OCI-M2 (cell line): ENCODE results near the gene CPNE1.

Experiments
- DNase-seq: peaks from one replicate; lab custom pipeline; 2025; ENCODE audit not compliant: unreplicated experiment; lab: John Stamatoyannopoulos, UW

CPNE1 gene

DNA sequence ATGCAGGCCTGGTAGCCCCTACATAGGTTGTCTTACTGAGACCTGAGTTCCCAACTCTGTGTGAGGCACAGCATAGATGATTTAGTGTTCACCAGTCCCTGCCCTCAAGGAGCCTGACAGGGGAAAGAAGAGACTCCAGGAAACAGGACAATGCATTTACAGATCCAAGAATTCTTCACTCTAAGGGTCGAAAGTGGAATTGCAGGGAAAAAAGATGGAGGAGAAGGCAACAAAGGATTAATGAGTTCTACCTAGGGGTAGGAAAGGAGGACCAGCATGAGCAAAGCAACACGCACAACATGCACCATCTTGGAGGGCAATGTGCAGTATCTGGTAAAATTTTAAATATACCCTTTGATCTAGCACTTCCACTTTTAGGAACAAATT is 43.1 kb downstream of the CPNE1 start:
- DNase-seq, result no peak

DNA sequence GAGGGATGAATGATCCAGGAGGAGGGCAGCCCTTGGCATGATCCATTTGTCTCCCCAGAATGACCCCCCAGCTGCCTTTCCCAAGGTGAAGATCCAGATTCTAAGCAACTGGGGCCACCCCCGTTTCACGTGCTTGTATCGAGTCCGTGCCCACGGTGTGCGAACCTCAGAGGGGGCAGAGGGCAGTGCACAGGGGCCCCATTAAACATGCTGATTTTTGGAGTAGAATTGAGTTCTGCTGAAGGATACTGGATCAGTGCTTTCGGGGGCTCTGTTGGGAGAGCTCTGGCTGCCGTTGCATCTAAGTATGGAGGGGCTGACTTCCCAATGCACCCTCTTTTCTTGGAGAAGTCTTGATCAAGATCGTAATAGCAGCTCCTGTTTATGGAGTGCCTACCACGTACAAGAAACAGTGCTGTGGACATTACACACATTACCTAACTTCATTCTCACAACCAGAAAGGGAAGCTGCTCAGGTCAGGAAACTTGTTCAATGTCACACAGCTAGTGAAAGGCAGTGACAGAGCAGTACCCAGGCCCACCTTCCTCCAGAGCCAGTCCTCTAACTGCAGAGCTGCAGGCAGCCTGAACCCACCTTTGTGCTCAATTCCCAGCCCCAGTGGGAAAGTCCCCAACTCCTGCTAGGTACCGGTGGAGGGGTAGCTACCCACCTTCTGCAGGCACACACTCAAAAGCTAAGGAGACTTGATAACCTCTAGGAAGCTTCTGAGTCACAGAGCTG is 43.7 kb downstream of the CPNE1 start:
- DNase-seq, result no peak

DNA sequence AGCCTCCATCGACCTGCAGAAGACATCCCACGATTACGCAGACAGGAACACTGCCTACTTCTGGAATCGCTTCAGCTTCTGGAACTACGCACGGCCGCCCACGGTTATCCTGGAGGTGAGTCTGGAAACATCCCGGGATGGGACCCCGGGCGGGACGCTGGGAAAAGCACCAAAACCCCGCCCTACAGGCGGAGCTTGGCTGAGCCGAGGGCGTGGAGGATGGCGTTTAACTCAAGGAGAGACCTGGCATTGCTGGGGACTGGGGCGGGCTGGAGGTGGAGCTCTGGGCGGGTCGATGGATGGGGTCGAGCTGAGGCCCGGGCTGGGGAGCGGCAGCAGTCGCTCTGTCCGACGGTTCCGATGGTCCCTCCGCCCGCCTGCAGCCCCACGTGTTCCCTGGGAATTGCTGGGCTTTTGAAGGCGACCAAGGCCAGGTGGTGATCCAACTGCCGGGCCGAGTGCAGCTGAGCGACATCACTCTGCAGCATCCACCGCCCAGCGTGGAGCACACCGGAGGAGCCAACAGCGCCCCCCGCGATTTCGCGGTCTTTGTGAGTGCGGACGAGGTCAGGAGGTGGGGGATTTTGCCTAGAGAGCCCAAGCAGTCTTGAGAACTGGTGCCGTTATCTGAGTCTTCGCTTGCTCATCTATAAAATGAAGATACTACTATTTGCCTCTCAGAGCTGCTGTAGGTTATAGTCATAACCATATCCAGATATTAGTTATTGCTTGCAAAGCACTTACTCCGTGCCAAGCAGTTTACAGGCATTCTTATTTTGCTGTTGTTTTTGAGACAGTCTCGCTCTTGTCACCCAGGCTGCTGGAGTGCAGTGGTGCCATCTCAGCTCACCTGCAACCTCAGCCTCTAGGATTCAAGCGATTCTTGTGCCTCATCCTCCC is 45.3 kb downstream of the CPNE1 start:
- DNase-seq, result no peak

DNA sequence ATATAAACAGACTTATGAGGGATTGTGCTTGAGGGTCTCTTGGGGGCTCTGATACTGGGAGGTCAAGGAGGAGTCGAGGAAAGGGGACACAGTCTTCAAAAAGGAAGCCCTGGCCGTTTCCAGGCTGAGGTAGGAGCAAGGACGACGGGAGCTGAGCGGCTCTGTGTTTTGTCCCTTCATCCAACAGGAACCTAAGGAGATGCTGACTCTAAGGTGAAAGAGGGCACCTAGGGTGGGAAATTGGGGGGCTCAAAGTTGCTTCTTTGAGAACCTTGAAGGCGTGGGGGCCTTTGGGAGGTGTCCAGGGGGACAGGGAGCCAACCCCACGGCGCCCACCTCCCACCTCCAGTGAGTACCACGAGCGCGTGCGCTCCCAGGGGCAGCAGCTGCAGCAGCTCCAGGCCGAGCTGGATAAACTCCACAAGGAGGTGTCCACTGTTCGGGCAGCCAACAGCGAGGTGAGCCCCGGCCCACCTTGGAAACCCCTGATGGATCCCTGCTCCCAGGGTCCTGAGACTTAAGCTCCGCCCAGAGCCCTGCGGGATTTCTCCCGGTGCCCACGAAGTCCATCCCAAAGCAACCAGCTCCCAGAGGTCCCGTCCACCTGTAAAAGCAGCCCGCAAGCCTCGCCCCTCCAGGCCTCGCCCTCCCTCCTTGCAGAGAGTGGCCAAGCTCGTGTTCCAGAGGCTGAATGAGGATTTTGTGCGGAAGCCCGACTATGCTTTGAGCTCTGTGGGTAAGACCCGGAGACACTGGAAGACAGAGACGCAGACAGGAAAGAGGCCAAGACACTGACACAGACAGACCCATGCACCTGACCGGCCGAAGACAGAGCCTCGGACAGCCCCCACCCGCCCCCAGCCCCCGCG is 46.2 kb downstream of the CPNE1 start:
- no peak for DNase-seq

DNA sequence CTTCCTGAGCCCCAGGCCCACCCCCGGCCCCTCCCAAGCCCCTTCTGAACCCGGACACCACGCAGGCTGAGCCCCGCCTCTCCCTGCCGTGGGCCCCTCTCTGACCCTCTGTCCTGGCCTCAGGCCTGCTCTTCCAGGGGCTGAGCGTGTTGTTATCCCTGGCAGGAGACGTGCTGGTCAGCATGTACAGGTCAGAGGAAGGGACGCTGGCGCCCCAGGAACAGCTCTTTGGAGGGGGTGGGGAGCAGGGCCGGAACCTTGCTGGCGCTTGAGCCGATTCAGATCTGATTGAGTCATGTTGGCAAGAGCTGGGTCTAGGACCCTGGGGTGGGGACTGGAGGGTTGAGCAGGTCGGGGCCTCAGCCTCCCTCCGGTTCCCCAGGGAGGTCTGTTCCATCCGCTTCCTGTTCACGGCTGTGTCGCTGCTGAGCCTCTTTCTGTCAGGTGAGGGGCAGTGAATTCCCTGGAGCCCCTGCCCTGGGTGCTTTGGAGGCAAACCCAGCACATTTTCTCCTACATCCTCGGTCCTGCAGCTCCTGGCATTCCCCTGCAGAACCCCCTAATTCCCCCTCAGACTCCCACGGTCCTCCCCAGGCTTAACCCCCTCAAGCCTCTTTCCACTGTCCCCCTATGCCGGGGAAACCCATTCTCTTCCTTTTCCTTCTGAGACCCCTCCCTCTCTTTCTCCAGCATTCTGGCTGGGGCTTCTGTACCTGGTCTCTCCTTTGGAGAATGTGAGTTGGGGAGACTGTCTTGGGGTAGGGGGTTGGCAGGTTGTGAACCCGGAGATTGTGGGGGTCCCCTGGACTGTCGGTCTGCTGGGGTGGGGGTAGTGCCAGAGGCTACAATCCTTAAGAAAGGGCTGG is 47.1 kb downstream of the CPNE1 start:
- DNase-seq, result peak; percentile 78

DNA sequence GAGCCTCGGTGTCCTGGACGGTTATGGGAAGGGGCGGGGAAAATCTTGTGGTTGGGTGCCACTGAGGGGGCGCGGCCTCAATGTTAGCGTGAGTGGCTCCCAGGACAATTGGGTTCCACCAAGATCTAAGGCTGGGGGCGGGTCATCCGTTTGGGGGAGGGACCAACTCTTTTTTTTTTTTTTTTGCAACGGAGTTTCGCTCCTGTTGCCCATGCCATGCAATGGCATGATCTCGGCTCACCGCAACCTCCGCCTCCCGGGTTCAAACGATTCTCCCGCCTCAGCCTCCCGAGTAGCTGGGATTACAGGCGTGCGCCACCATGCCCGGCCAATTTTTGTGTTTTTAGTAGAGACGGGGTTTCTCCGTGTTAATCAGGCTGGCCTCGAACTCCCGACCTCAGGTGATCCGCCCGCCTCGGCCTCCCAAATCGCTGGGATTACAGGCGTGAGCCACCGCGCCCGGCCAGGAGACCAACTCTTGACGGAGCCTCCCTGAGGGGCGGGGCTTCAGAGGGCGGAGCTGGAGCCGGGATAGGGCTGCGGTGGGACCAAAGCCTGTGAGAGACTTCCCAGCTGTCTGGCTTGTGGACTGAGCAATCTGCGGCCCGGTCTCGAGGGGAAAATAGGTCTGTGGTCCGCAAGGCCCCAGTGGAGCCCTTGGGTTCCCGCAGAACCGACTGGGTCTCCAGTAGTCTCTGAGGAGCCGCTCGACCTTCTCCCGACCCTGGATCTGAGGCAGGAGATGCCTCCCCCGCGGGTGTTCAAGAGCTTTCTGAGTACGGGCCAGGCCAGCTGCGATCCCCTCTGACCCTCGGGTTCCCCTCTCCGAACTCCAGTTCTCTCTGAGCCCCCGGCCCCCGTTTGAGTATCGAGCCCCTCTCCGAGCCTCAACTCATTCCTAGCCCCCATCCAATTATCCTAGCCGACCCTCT is 48.0 kb downstream of the CPNE1 start:
- peak; percentile 70 for DNase-seq

DNA sequence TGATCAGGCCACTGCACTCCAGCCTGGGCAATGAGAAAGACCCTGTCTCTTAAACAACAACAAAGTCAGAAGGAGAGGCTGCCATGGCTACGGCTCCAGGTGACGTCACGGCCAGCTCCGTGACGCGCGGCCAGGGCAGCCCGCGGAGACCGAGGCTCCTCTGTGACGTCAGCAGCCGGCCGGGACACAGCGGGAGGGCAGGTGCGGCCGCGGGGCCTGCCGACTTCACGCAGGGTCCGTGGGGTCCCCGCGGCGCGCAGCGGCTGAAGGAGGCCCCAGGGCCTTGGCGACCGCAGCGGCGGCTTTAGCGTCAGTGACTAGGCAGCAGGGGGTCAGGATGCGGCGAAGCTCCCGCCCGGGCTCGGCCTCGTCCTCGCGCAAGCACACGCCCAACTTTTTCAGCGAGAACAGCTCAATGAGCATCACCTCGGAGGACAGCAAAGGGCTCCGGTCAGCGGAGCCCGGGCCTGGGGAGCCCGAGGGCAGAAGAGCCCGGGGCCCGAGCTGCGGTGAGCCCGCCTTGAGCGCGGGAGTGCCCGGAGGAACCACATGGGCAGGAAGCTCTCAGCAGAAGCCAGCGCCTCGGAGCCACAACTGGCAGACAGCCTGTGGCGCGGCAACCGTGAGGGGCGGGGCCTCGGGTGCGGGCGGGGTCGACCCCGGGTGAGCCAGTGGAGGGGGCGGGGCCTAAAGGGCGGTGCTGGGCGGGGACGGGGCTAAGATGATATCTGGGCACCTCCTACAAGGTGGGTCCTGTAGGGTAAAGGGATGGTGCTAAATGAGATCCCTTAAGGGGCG is 48.8 kb downstream of the CPNE1 start, which contains the start of gene SPAG4:
Gene SPAG4, plus strand, starts transcription at position 163 of the 798 bp plus-strand sequence. Its CDS starts 175 bp downstream, at position 338.
- DNase-seq, result peak; percentile 96

DNA sequence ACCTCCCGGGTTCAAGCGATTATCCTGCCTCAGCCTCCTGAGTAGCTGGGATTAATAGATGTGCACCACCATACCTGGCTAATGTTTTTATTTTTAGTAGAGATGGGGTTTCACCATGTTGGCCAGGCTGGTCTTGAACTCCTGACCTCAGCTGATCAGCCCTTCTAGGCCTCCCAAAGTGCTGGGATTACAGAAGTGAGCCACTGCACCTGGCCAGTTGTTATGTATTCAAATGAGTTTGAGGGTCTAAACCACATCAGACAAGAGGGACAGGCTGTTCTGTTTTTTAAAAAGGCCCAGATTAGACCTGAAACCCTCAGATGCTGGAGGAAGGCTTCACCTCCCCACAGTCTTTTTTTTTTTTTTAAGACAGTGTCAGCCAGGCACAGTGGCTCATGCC is 53.2 kb downstream of the CPNE1 start:
- no peak for DNase-seq

DNA sequence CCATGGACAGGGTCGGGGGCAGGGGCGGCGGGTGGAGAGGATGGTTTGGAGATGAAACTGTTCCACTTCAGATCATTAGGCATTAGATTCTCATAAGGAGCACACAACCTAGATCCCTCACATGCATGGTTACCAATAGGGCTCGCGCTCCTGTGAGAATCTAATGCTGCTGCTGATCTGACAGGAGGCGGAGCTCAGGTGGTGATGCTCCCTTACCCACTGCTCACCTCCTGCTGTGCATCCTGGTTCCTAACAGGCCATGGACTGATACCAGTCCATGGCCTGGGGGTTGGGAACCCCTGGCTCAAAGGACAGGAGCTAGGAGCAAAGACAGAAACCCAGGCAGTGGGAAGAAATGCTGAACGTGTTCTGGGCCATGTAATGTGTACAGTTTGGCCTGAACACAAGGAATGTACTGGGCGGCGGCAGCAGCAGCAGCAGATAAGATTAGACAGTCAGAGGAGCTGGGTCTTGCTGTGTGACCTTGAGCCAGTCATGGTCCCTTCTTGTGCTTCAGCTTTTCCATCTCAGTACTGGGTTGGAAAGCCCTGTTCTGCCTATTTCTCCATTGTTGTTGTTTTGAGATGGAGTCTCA is 53.8 kb downstream of the CPNE1 start:
- no peak for DNase-seq

DNA sequence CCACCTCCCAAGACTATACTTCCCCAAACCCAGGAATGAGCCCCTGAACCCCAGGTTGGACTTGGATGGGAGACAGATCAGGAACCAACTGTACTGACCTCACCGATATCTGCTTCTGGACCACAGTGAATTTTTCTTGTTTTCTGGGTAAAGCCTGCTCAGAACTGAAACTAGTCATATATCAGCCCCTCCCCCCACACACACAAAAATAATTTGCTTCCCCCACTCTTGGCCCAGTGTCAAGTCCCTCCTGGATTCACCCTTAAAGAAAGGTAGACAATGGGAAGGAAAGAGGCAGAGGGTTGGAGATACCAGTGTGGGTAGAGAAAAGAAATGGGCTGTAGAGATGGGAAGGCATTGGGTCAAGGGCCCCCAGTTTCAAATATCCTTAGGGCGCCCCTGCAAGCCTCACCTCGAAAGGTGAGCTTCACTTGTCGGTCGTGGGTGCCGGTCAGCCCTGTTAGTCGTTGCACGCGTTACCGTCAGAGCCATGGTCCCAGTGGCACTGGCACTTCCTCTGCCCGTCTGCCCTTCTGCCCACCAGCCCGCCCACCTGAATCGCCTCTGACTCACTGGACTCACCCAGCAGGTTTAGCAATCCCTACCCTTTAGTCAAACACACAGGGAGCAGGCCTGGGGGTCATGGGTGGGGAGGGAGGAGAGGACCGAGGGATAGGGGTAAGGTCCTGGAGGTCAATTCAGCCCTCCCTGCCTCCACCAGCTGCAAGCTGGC is 57.5 kb downstream of the CPNE1 start:
- DNase-seq, result no peak

DNA sequence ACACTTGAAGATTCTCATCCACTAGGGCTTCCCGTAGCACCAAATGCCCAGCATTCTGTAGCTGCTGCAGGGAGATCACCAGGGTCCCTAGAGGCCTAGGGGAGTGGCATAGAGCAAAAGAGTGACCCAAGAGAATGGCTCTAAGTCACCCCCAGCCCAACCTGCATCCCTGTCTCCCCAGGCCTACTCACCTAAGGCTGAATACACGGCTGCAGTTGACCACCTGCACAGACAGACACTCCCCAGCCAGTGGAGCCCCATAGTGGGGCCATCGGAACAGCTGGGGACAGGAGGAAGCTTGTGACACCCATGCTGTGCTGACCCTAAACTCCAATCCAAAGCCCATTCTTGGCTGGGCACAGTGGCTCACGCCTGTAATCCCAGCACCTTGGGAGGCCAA is 58.6 kb downstream of the CPNE1 start:
- DNase-seq, result no peak

DNA sequence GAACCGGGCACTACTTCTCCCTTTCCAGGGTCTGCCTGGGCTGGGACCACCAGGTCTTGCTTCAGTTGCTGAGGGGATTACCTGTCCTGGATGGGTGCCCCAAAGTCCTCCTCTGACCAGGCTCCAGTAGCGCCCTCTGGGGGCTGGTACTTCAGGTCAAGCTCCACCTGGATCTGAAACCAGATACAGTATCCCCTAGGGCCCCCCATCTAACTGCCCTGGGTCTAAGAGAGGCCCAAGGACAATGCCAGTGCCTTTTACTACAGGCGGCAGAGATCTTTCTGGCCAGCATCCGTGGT is 60.3 kb downstream of the CPNE1 start:
- DNase-seq, result no peak

DNA sequence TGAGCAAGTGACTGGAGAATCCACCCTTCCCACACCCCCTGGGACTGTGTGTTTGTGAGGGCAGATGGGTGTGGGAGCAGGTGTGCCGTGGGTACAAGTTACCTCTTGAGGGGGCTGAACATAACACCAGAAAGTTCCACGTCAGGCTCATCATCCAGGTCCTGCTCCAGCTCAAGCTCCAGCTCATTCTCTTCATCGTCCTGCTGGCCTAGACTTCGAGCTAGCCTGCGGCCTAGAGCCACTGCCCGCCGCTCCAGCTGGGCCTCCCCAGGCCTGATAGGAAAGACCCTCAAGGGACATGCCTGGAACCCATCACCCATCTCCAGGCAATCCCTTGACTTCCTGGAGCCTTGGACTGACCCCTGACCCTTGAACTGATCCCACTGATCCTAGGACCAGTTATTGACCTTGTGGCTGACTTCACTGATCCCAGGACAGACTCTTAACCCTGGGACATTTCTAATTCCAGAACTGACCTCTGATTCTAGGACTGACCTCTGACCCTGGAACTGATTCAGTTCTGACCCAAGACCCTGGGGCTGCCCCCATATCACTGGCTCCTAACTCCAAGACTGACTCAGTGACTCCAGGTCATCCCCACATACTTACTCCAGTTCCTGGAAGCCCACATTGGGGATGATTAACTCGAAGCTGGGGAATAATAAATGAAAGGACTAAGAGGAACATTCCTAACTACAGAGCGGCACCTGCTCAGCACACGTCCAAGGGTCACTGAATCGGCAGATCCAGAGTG is 60.8 kb downstream of the CPNE1 start:
- no peak for DNase-seq

DNA sequence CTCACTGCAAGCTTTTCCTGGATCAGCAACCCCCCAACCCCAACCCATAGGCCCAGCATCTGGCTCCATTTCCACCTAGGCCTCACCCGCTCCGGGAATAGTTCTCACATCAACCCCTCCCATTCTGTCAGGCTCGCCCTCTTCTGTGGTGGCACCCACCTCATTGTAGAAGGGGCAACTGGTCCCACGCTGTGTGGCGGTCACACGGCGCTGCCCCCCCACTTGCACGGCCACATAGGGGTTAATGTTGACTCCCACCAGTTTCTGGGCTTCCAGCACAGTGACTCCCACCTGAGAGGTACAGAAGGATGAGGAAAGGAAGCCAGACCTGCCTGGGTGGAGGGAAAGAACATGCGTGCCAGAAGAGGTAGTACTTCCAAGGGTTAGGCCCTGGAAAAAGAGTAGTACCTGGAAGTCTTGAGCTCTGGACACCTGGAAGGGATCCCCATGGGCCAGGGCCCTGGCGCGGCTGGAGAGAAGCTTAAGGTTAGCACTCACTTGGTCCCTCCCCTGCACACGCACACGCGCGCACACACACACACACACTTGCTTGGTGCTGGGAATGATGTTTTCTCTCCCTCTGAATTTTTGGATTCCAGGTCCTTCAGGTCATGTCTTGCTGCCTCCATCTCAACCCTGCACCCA is 61.7 kb downstream of the CPNE1 start:
- DNase-seq, result no peak

DNA sequence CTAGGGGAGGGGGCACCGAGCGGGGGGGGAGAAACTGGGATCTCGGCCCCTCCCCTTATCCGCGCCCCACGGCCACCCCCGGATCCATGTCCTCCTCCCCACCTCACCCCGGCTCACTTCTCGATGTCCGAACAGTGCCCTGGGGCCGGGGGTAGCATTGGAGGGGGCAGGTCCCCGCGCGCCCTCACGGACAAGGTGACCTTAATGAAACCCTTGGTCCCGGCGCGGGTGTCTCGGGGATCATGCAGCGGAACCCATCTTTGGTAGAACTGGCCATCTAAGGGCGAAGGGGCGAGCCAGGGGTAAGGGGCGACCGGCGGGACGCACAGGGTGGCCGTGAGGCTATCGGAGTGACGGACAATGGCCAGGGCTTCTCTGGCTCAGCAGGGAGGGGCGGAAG is 62.7 kb downstream of the CPNE1 start:
- no peak for DNase-seq
